GM10266 (cell line): ENCODE measurements around the gene EEF2K.
A peak's percentile ranks its signal among the peaks of the same experiment; 100 is the strongest.

ENCODE experiments used
- DNase-seq: peaks from one replicate; pipeline ENCODE4 v3.0.0; 2012; ENCODE audit errors: extremely low spot score
- TF ChIP-seq, protein P1 (sequence below): IDR thresholded peaks from 2 replicates; pipeline ENCODE4 v1.5.1; 2012; ENCODE audit warnings: mild to moderate bottlenecking, low read depth; ENCODE audit not compliant: control insufficient read depth, insufficient read depth; ENCODE audit errors: missing control alignments

EEF2K gene

DNA sequence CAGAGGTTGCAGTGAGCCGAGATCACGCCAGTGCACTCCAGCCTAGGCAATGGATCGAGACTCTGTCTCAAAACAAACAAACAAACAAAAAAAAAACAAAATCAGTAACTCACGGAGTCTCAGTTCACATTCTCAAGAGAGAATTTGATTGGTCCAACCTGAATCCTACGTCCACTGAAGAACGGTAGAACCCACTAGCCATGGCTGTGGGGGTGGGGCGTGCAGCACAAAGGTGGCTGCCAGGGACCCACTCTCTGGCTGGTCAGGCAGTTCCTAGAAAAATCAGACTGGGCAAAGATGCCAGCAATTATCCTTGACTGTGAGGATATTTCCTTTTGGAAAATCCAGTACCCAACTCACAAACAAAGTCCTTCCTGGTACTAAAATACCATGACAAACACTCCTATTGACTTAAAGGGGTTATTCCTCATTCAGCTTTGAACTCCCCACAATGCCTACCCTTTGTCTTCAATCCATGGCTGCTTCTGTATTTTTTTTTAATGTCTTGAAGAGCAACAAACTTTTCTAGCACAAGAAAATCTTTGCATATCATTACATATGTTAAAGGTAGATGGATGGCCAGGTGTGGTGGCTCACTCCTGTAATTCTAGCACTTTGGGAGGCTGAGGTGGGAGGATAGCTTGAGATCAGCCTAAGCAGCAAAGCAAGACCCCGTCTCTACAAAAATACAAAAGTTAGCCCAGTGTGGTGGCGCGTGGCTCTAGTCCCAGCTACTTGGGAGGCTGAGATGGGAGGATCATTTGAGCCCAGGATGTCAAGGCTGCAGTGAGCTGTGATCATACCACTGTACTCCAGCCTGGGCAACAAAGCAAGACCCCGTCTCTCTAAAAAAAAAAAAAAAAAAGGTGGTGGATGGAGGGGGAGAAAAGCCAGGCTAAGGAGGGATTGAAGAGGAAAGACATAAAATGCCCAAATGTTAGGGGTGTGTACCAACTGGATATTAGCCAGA, 87.3 kb downstream of the EEF2K start:
- DNase-seq: no peak
- TF ChIP-seq, protein P1, sequence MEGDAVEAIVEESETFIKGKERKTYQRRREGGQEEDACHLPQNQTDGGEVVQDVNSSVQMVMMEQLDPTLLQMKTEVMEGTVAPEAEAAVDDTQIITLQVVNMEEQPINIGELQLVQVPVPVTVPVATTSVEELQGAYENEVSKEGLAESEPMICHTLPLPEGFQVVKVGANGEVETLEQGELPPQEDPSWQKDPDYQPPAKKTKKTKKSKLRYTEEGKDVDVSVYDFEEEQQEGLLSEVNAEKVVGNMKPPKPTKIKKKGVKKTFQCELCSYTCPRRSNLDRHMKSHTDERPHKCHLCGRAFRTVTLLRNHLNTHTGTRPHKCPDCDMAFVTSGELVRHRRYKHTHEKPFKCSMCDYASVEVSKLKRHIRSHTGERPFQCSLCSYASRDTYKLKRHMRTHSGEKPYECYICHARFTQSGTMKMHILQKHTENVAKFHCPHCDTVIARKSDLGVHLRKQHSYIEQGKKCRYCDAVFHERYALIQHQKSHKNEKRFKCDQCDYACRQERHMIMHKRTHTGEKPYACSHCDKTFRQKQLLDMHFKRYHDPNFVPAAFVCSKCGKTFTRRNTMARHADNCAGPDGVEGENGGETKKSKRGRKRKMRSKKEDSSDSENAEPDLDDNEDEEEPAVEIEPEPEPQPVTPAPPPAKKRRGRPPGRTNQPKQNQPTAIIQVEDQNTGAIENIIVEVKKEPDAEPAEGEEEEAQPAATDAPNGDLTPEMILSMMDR: no peak

DNA sequence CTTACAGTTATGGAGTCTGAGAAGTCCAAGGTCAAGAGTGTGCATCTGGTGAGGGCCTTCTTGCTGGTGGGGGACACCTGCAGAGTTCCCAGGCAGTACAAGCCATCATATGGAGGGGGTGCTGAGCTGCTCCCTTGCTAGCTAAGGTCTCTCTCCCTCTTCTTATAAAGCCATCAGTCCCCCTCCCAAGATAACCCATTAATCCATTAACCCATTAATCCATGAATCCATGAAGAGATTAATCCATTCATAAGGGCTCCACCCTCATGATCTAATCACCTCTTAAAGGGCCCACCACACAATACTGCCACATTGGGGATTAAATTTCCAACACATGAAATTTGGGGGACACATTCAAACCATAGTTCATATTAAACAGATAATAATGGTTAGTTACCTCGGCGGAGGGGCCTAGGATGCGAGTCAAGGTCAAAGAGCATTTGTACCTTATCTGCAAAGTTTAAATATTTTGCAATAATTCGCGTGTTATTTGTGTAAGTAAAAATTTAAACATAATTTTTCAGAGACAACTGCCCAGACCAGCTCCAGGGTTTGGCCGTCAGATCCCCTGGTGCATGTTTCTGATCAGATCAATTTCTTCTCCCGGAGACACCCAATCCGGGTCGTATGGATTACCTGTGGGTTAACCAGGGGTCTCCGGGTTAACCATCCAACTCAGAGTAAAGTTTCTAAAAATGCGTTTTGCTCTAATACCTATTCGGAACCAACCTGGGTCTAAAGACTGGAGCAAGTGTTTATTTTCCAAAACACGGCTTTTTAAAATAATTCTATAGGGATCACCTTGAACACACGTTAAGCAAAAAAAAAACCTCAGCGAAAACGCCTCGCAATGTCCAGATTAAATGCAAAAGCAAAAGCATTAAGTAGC, 90.4 kb downstream of the EEF2K start:
- DNase-seq: no peak
- TF ChIP-seq, protein P1: no peak

DNA sequence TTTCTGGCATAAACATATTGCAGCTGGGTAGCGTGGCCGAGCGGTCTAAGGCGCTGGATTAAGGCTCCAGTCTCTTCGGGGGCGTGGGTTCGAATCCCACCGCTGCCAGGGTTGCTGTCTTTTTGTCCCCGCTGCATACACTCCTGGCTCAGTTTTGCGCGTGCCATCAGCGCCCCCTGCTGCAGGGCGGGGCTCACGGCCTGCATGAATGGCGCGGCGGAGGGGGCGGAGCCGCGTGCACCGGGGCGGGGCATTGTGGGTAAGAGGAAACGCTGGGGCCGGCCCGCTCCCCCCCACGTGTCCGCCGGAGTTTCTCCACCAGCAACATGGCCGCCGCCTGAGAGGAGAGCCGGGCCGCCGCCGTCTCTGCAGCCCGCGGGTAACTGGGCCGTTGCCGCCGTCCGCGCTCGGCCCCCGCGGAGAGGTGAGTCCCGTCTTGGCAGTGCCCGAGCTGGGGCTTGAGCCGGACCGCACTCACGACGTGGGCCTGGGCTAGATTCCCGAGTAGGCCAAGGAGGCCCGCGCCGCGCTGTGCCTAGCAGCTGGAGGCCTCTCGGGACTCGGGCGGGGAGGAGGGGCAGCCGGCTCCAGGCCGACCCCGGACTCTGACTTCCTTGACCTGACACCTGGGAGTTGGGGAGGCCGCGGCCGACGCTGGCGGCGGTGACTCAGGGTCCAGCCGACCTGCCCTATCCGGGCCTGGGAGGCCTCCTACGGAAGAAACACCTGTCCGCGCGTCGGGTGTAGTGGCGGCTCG, 91.2 kb downstream of the EEF2K start, which contains the start of gene POLR3E:
POLR3E (plus strand) TSS at position 296 of the 757 bp plus-strand sequence. CDS start 5,560 bp downstream, outside the sequence.
- TF ChIP-seq, protein P1: peak; percentile 96
- DNase-seq: peak; percentile 95

DNA sequence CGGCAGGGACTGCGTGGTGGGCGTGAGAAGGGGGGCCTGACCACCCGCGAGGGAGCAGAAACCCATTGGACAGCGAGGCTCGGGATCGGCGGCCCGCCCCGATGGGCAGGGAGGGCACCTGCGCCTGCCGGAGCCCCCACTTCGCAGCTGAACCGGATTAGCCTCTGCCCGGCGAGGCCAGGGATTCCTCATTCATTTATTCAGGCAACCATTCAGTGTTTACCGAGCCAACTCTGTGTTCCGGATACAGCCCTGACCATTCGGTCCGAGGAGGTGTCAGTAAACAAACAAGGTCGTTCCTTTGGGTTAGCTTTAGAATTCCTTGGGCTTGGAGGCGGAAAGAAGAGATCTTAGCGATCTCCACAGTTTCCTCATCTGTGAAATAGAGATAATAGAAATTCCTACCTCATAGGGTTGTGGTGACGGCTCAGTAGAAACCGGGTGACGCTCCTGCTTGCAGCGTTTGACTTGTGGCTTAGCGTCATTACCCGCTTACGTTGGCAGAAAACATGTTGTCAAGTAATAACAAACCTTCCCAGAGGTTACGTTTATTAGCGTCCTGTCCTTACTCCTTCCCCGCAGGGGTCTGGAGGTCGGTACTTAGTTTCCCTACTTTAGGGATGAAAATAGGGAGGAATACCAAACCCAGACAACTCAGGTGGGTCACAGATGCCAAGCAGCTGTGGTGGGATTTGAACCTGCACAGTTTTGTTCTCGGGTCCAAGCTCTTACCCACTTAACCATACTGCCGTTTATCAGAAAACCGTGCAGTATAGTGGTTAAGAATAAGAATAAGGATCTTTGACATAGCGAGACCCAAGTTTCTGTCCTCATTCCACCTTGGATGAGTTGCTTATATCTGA, 92.0 kb downstream of the EEF2K start:
- TF ChIP-seq, protein P1: no peak
- peak; percentile 77 for DNase-seq

DNA sequence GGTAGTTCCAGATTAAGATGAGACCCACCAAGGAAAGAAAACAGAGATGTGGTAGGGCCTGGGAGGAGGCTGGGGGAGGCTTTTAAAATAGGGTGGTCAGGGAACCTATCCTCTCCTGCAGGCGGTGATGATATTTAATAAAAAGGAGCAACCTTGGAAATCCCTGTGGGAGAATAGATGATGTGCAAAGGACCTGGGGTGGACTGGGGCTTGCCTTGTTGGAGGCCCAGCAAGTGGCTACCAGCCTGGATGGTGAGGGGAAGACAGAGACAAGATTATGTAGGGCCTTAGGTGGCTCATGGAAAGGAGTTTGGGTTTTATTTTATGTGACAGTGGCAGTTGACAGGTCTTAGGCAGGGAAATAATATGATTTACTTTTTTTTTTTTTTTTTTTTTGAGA, 93.0 kb downstream of the EEF2K start:
- TF ChIP-seq, protein P1: no peak
- no peak for DNase-seq
